K562 (cell line): Measurements from ENCODE around the gene TAF11. TPM values are rescaled to one million over a fixed set of nuclear protein-coding genes. Genes with fewer than 3 reads are reported as not detected.
A peak's percentile ranks its signal among the peaks of the same experiment; 100 is the strongest.

Experiments
- COPS2 ChIP-seq: fragments of 450-650 bp; conservative IDR thresholded peaks from 2 replicates; pipeline ENCODE4 v1.6.1; 2016; ENCODE audit warnings: mild to moderate bottlenecking, moderate library complexity
- DPF2 ChIP-seq: fragments of 450-650 bp; IDR thresholded peaks from 2 replicates; pipeline ENCODE4 v1.6.1; 2016
- MYNN ChIP-seq, 2 experiments: sonication (generic); formaldehyde crosslinking in 1 of 2; IDR thresholded peaks; 2 replicates each; pipeline versions ENCODE4 v1.5.0 to v1.6.1; 2016 to 2020; ENCODE audit warnings: antibody characterized with exemption in 1 of 2, missing genetic modification reagents in 1 of 2
- NR4A1 ChIP-seq, 2 experiments: fragments of 250-450 bp in 1 of 2; fragments of 450-650 bp in 1 of 2; sonication (Bioruptor Pico) in 1 of 2; IDR thresholded peaks; 2 replicates each; pipeline versions ENCODE4 v1.4.0 to v1.6.1; 2016 to 2020; ENCODE audit warnings: mild to moderate bottlenecking in 2 of 2, missing compliant biosample characterization in 1 of 2, missing genetic modification characterization in 1 of 2, moderate library complexity in 1 of 2
- RFX5 ChIP-seq: IDR thresholded peaks from 2 replicates; pipeline ENCODE4 v1.6.1; 2011; ENCODE audit warnings: low read depth, mild to moderate bottlenecking, improper control_type of control experiment, low read length
- RFX7 ChIP-seq: fragments of 250-450 bp; sonication (Bioruptor Pico); IDR thresholded peaks from 2 replicates; pipeline ENCODE4 v1.5.1; 2021; ENCODE audit warnings: mild to moderate bottlenecking
- SAP30 ChIP-seq: fragments of 200-600 bp; sonication (generic); IDR thresholded peaks from 2 replicates; pipeline ENCODE4 v1.6.1; 2012; ENCODE audit warnings: borderline replicate concordance, low read depth, mild to moderate bottlenecking, moderate library complexity, low read length, control low read depth, inconsistent platforms; ENCODE audit not compliant: insufficient read depth, poor library complexity, severe bottlenecking
- SMARCA5 ChIP-seq: fragments of 450-650 bp; IDR thresholded peaks from 2 replicates; pipeline ENCODE4 v1.6.1; 2016
- SREBF1 ChIP-seq: fragments of 150-350 bp; IDR thresholded peaks from 2 replicates; pipeline ENCODE4 v1.6.1; 2014; ENCODE audit warnings: antibody characterized with exemption, low read depth, low read length, borderline replicate concordance
- ZNF41 ChIP-seq: fragments of 250-450 bp; sonication (Bioruptor Pico); conservative IDR thresholded peaks from 2 replicates; pipeline ENCODE4 v1.4.0; 2020; ENCODE audit warnings: mild to moderate bottlenecking
- ZNF431 ChIP-seq: sonication (generic); formaldehyde crosslinking; IDR thresholded peaks from 2 replicates; pipeline ENCODE4 v1.8.0; 2022; ENCODE audit warnings: mild to moderate bottlenecking, missing genetic modification reagents
- ZNF77 ChIP-seq: fragments of 250-450 bp; sonication (Bioruptor Pico); IDR thresholded peaks from 2 replicates; pipeline ENCODE4 v1.5.0; 2020
- polyA plus RNA-seq, 8 experiments: library from polyadenylated mRNA; depleted of rRNA in 4 of 8; stranded (reverse) in 5 of 8; unstranded in 3 of 8; fragments of >200 nt; fragmentation: Nextera tagmentation in 2 of 8; fragmentation: Illumina TruSeq in 1 of 8; extraction: Ambion mirVana in 2 of 8; extraction: Trizol in 1 of 8; gene quantifications; 2 replicates each; pipeline versions ENCODE4 v1.2.1 to v1.2.3, GENCODE V29; 2011 to 2014; ENCODE audit warnings: inconsistent platforms in 1 of 8, missing spikeins in 1 of 8
- total RNA-seq, 7 experiments: library from RNA; depleted of rRNA in 6 of 7; stranded (reverse); fragments of >200 nt in 6 of 7; fragmentation: Illumina TruSeq in 2 of 7; extraction: Trizol in 2 of 7; gene quantifications; 2 replicates each; pipeline versions ENCODE4 v1.2.1 to v1.2.3, GENCODE V29; 2011 to 2021; ENCODE audit warnings: low replicate concordance in 1 of 7
- TF ChIP-seq, protein P1 (sequence below): fragments of 450-650 bp; IDR thresholded peaks from 2 replicates; pipeline ENCODE4 v1.6.1; 2016; ENCODE audit warnings: low read depth, mild to moderate bottlenecking, moderate library complexity
- TF ChIP-seq, protein P2 (sequence below): fragments of 250-450 bp; sonication (Bioruptor Pico); IDR thresholded peaks from 2 replicates; pipeline ENCODE4 v1.4.0; 2020; ENCODE audit warnings: borderline replicate concordance
- TF ChIP-seq, protein P3 (sequence below): fragments of 450-650 bp; conservative IDR thresholded peaks from 2 replicates; pipeline ENCODE4 v1.6.1; 2016; ENCODE audit warnings: missing genetic modification characterization, low read depth, mild to moderate bottlenecking, control low read depth, missing compliant biosample characterization
- TF ChIP-seq, protein P4 (sequence below): fragments of 250-450 bp; sonication (Bioruptor Pico); IDR thresholded peaks from 2 replicates; pipeline ENCODE4 v1.5.1; 2021; ENCODE audit warnings: mild to moderate bottlenecking
- TF ChIP-seq, protein P5 (sequence below), 2 experiments: fragments of 450-650 bp; IDR thresholded peaks; 2 replicates each; pipeline ENCODE4 v1.6.1; 2018; ENCODE audit warnings: mild to moderate bottlenecking in 2 of 2, low read depth in 1 of 2; ENCODE audit not compliant: partially characterized antibody in 2 of 2

The TAF11 gene
- total and polyA plus RNA-seq, 9 of the 15 experiments (the other 6 are each of a cell fraction or from before 2014, with no cell fraction given), result 40.9 to 91.9 (median 71.9) TPM

DNA sequence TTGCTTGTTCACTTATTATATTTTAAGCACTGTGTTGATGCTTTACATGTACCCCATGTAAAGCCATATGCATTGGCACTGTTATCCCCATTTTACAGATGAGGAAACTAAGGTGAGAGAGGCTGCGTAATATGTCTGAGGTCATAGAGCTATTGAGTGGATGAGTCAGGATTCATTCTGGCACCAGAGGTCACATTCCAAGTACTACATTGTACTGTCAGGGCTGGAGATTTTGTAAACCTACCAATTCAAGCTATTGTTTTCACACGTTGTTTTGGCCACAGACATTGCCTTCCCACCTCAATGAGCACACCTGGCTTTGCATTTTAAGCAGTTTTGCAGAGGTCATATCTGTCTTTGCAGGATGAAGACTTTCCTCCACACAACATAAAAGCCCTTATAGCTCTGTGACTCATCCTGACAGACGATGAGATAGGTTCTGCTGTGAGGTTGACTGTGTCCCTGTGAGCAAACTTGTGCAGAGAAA is 34.4 kb upstream of the TAF11 start (continued):
- no peak for TF ChIP-seq SAP30
- TF ChIP-seq, protein P1, sequence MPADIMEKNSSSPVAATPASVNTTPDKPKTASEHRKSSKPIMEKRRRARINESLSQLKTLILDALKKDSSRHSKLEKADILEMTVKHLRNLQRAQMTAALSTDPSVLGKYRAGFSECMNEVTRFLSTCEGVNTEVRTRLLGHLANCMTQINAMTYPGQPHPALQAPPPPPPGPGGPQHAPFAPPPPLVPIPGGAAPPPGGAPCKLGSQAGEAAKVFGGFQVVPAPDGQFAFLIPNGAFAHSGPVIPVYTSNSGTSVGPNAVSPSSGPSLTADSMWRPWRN, result no peak
- TF ChIP-seq RFX5, result no peak
- TF ChIP-seq MYNN (IDR thresholded peaks at IDR 0.05), result 0 out of 2 replicates have a peak, but pooled peaks have one; percentile 22
- TF ChIP-seq MYNN (CRISPR knock-in tag; IDR thresholded peaks at IDR 0.05), result no peak
- TF ChIP-seq, protein P2, sequence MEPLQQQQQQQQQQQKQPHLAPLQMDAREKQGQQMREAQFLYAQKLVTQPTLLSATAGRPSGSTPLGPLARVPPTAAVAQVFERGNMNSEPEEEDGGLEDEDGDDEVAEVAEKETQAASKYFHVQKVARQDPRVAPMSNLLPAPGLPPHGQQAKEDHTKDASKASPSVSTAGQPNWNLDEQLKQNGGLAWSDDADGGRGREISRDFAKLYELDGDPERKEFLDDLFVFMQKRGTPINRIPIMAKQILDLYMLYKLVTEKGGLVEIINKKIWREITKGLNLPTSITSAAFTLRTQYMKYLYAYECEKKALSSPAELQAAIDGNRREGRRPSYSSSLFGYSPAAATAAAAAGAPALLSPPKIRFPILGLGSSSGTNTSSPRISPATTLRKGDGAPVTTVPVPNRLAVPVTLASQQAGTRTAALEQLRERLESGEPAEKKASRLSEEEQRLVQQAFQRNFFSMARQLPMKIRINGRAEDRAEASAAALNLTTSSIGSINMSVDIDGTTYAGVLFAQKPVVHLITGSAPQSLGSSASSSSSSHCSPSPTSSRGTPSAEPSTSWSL (CRISPR knock-in tag), result no peak
- no peak for TF ChIP-seq NR4A1 (CRISPR knock-in tag; IDR thresholded peaks at IDR 0.05)
- no peak for TF ChIP-seq NR4A1 (tag; IDR thresholded peaks at IDR 0.05)
- no peak for TF ChIP-seq ZNF431
- TF ChIP-seq COPS2, result no peak
- TF ChIP-seq DPF2, result 0 out of 2 replicates have a peak, but pooled peaks have one; percentile 25
- TF ChIP-seq SREBF1, result no peak
- TF ChIP-seq, protein P3, sequence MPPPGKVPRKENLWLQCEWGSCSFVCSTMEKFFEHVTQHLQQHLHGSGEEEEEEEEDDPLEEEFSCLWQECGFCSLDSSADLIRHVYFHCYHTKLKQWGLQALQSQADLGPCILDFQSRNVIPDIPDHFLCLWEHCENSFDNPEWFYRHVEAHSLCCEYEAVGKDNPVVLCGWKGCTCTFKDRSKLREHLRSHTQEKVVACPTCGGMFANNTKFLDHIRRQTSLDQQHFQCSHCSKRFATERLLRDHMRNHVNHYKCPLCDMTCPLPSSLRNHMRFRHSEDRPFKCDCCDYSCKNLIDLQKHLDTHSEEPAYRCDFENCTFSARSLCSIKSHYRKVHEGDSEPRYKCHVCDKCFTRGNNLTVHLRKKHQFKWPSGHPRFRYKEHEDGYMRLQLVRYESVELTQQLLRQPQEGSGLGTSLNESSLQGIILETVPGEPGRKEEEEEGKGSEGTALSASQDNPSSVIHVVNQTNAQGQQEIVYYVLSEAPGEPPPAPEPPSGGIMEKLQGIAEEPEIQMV (tag), result no peak
- no peak for TF ChIP-seq ZNF41 (CRISPR knock-in tag)
- TF ChIP-seq, protein P4, sequence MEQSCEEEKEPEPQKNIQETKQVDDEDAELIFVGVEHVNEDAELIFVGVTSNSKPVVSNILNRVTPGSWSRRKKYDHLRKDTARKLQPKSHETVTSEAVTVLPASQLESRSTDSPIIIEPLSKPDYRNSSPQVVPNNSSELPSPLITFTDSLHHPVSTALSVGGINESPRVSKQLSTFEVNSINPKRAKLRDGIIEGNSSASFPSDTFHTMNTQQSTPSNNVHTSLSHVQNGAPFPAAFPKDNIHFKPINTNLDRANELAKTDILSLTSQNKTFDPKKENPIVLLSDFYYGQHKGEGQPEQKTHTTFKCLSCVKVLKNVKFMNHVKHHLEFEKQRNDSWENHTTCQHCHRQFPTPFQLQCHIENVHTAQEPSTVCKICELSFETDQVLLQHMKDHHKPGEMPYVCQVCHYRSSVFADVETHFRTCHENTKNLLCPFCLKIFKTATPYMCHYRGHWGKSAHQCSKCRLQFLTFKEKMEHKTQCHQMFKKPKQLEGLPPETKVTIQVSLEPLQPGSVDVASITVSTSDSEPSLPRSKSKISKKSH (CRISPR knock-in tag), result no peak
- TF ChIP-seq SMARCA5, result 0 out of 2 replicates have a peak, but pooled peaks have one; percentile 58
- TF ChIP-seq, protein P5, sequence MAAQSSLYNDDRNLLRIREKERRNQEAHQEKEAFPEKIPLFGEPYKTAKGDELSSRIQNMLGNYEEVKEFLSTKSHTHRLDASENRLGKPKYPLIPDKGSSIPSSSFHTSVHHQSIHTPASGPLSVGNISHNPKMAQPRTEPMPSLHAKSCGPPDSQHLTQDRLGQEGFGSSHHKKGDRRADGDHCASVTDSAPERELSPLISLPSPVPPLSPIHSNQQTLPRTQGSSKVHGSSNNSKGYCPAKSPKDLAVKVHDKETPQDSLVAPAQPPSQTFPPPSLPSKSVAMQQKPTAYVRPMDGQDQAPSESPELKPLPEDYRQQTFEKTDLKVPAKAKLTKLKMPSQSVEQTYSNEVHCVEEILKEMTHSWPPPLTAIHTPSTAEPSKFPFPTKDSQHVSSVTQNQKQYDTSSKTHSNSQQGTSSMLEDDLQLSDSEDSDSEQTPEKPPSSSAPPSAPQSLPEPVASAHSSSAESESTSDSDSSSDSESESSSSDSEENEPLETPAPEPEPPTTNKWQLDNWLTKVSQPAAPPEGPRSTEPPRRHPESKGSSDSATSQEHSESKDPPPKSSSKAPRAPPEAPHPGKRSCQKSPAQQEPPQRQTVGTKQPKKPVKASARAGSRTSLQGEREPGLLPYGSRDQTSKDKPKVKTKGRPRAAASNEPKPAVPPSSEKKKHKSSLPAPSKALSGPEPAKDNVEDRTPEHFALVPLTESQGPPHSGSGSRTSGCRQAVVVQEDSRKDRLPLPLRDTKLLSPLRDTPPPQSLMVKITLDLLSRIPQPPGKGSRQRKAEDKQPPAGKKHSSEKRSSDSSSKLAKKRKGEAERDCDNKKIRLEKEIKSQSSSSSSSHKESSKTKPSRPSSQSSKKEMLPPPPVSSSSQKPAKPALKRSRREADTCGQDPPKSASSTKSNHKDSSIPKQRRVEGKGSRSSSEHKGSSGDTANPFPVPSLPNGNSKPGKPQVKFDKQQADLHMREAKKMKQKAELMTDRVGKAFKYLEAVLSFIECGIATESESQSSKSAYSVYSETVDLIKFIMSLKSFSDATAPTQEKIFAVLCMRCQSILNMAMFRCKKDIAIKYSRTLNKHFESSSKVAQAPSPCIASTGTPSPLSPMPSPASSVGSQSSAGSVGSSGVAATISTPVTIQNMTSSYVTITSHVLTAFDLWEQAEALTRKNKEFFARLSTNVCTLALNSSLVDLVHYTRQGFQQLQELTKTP (IDR thresholded peaks at IDR 0.05; ENCODE audit: low read depth in 1 of 2, partially characterized antibody in 2 of 2), result no peak
- no peak for TF ChIP-seq ZNF77
- TF ChIP-seq RFX7 (CRISPR knock-in tag), result no peak
